Measurements from ENCODE around the gene CRY2. TPM values are rescaled to one million over a fixed set of nuclear protein-coding genes. Genes with fewer than 3 reads are reported as not detected.
"Not testable (repeated sequence)": the region's sequence is repeated elsewhere in the genome, so short reads cannot be mapped to it uniquely, and the experiment has no call there.

The CRY2 gene
- polyA plus RNA-seq, 2 of the 4 experiments (the other 2 are of a cell fraction) = 3.2 to 4.1 TPM

DNA sequence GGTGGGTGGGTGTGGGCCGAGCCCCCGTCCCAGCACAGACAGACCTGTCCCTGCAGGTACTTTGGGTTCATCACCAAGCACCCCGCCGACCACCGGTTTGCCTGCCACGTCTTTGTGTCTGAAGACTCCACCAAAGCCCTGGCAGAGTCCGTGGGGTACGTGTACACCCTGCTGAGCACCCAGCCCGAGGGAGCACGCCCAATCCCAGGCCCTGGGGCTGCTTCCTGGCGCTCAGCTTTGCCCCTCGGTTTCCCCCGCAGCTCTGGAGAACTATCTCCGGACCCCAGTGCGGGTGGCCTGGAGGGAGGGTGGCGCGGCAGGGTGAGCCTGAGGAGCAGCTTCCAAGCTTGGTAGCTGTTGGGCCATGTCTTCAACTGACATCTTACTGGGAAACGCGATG is 57.8 kb downstream of the CRY2 start:
- CTCF ChIA-PET = no interaction called here
- DNase-seq (ENCODE audit: low read depth in 1 of 2, low spot score in 1 of 2) = no peak
- FAIRE-seq = no peak
- H3K4me1 ChIP-seq = peaks cover 6% of the 10 kb centered on the region; the same call in 2 of the 3 replicates
- ATAC-seq = no peak
- TF ChIP-seq CHD2 (IDR thresholded peaks at IDR 0.05; ENCODE audit: low read length, partially characterized antibody) (no peak), ZC3H11A (IDR thresholded peaks at IDR 0.05) (no peak), NFE2L2 (conservative IDR thresholded peaks at IDR 0.05; ENCODE audit: low read length) (no peak), CTCF (IDR thresholded peaks at IDR 0.05) (no peak), RARB (CRISPR knock-in tag; IDR thresholded peaks at IDR 0.05) (no peak)
- H3K9me3 ChIP-seq = no peaks in the 10 kb centered on the region
- no peak overlapping the region for H3K4me3 ChIP-seq
- no peak overlapping the region for H3K4me2 ChIP-seq
- POLR2A ChIA-PET = no interaction called here
- WGBS (ENCODE audit: missing lambda C conversion rate) = 91% methylated on average over 19 of the region's 19 CpGs
- no peak overlapping the region for H3K27ac ChIP-seq

DNA sequence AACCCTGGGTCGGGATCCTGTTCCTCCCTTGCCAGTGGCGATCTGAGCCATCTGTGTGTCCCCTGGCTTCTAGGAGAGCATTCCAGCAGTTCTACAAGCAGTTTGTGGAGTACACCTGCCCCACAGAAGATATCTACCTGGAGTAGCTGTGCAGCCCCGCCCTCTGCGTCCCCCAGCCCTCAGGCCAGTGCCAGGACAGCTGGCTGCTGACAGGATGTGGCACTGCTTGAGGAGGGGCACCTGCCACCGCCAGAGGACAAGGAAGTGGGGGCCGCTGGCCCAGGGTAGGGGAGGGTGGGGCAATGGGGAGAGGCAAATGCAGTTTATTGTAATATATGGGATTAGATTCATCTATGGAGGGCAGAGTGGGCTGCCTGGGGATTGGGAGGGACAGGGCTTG is 58.3 kb downstream of the CRY2 start:
- H3K4me3 ChIP-seq; H3K4me1 ChIP-seq; CTCF ChIA-PET; H3K9me3 ChIP-seq; FAIRE-seq; ATAC-seq; H3K27ac ChIP-seq; H3K4me2 ChIP-seq; DNase-seq (ENCODE audit: low read depth in 1 of 2, low spot score in 1 of 2): not testable (repeated sequence)
- WGBS (ENCODE audit: missing lambda C conversion rate) = 84% methylated on average over 2 of the region's 6 CpGs
- POLR2A ChIA-PET = interaction anchor here (1.2 kb wide), 1 partner anchor 12 kb away, joined by 3 read pairs; the partner anchor contains the start of gene PEX16

- POLR2A ChIA-PET = interaction anchor here (0.6 to 1.2 kb wide), 4 partner anchors 12 to 202 kb away, joined by 3 read pairs; partner anchors contain the start of gene PEX16
Measured at GRCh38 chr11:45906096-45906682, 58.9 kb downstream of the CRY2 start.

GRCh38 chr11:45906965-45907611 is 59.8 kb downstream of the CRY2 start, which contains the start of gene FREY1:
Gene FREY1 (minus strand): TSS chr11:45907271. CDS start chr11:45907245, 26 bp downstream.
- no peak for DNase-seq (ENCODE audit: low read depth in 1 of 2, low spot score in 1 of 2)
- 71% methylated on average over 16 of the region's 18 CpGs for WGBS (ENCODE audit: missing lambda C conversion rate)
- no peak for FAIRE-seq
- POLR2A ChIA-PET = no interaction called here
- Histone ChIP-seq H3K4me1 (no peaks in the 10 kb centered on the region), H3K27ac (no peak within 1 kb of the TSS), H3K4me3 (no peak within 1 kb of the TSS), H3K4me2 (no peak within 1 kb of the TSS), H3K9me3 (no peaks in the 10 kb centered on the region)
- ATAC-seq = peak; percentile 8 to 18; a peak in 4 of 6 replicates
- CTCF ChIA-PET = interaction anchor here (0.9 kb wide), 1 partner anchor 65 kb away, joined by 3 read pairs; no protein-coding TSS in a partner anchor
- TF ChIP-seq PBX3 (IDR thresholded peaks at IDR 0.05) (peak; percentile 68), ATOH8 (CRISPR knock-in tag; IDR thresholded peaks at IDR 0.05; ENCODE audit: low read depth) (no peak)

More at GRCh38 chr11:45906096-45906682, 58.9 kb downstream of the CRY2 start:
- H3K4me2 ChIP-seq = no peak overlapping the region
- no peak overlapping the region for H3K27ac ChIP-seq
- TF ChIP-seq HOXB5 (CRISPR knock-in tag; IDR thresholded peaks at IDR 0.05) = no peak
- no peak for TF ChIP-seq PBX3 (IDR thresholded peaks at IDR 0.05)
- no peak for TF ChIP-seq SREBF2 (IDR thresholded peaks at IDR 0.05)
- TF ChIP-seq HOXB13 (CRISPR knock-in tag; IDR thresholded peaks at IDR 0.05; ENCODE audit: low read depth) = no peak
- no peak for TF ChIP-seq CBX2 (IDR thresholded peaks at IDR 0.05; ENCODE audit: borderline replicate concordance, low read depth)
- no peak for TF ChIP-seq NPAS2 (CRISPR knock-in tag; IDR thresholded peaks at IDR 0.05; ENCODE audit: borderline replicate concordance)
- CTCF ChIA-PET = interaction anchor here (0.9 kb wide), 1 partner anchor 64 kb away, joined by 3 read pairs; no protein-coding TSS in a partner anchor
- FAIRE-seq (no peak), ATAC-seq (peak in 1 of 2 experiments; percentile 8; a peak in 4 of 6 replicates), DNase-seq (ENCODE audit: low read depth in 1 of 2, low spot score in 1 of 2) (no peak)
- H3K4me3 ChIP-seq = no peak overlapping the region
- H3K4me1 ChIP-seq = no peaks in the 10 kb centered on the region; the same call in 2 of the 3 replicates
- H3K9me3 ChIP-seq = no peaks in the 10 kb centered on the region
- WGBS (ENCODE audit: missing lambda C conversion rate) = 89% methylated on average over 16 of the region's 19 CpGs

All from A549 (cell line).